GM12873 (cell line): Measurements from ENCODE around the gene CNR2.
A peak's percentile ranks its signal among the peaks of the same experiment; 100 is the strongest.

Experiments
- TF ChIP-seq, protein P1 (sequence below): IDR thresholded peaks from 2 replicates; pipeline ENCODE4 v1.5.1; 2012; ENCODE audit warnings: low read depth, mild to moderate bottlenecking, moderate library complexity, low read length, control low read depth; ENCODE audit not compliant: insufficient read depth; ENCODE audit errors: missing control alignments

The CNR2 gene

GRCh38 chr1:23848673-23849616 is 64.2 kb downstream of the CNR2 start:
- TF ChIP-seq, protein P1, sequence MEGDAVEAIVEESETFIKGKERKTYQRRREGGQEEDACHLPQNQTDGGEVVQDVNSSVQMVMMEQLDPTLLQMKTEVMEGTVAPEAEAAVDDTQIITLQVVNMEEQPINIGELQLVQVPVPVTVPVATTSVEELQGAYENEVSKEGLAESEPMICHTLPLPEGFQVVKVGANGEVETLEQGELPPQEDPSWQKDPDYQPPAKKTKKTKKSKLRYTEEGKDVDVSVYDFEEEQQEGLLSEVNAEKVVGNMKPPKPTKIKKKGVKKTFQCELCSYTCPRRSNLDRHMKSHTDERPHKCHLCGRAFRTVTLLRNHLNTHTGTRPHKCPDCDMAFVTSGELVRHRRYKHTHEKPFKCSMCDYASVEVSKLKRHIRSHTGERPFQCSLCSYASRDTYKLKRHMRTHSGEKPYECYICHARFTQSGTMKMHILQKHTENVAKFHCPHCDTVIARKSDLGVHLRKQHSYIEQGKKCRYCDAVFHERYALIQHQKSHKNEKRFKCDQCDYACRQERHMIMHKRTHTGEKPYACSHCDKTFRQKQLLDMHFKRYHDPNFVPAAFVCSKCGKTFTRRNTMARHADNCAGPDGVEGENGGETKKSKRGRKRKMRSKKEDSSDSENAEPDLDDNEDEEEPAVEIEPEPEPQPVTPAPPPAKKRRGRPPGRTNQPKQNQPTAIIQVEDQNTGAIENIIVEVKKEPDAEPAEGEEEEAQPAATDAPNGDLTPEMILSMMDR: no peak

GRCh38 chr1:23845163-23845562 is 68.0 kb downstream of the CNR2 start:
- TF ChIP-seq, protein P1: no peak

DNA sequence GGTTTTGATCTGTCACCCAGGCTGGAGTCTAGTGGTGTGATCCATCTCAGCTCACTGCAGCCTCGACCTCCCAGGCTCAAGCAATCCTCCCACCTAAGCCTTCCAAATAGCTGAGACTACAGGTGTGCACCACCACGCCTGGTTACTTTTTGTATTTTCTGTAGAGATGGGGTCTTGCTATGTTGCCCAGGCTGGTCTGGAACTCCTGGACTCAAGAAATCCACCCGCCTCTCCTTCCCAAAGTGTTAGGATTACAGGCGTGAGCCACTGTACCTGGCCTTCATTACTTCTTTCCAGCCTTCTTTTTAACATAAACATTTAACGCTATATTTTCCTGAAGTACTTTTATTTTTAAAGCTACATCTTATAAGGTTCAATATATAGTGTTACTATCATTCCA is 69.5 kb downstream of the CNR2 start:
- TF ChIP-seq, protein P1: no peak

DNA sequence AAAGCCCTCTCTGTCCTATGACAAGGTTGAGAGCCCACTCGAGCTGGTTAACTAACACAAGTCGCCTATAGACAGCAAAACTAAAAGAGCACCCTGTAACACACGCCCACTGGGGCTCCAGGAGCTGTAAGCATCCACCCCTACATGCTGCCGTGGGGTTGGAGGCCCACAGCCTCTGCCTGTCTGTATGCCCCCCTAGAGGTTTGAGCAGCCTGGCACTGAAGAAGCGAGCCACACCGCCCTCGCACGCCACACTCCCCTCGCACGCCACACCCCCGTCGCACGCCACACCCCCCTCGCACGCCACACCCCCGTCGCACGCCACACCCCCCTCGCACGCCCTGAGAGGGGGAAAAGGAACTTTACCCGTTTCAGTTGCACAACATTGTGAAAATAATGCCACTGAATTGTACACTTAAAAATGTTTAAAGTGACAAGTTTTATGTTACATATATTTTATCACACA is 74.7 kb downstream of the CNR2 start:
- TF ChIP-seq, protein P1: peak; percentile 9

GRCh38 chr1:23837908-23838307 is 75.3 kb downstream of the CNR2 start:
- TF ChIP-seq, protein P1: no peak

DNA sequence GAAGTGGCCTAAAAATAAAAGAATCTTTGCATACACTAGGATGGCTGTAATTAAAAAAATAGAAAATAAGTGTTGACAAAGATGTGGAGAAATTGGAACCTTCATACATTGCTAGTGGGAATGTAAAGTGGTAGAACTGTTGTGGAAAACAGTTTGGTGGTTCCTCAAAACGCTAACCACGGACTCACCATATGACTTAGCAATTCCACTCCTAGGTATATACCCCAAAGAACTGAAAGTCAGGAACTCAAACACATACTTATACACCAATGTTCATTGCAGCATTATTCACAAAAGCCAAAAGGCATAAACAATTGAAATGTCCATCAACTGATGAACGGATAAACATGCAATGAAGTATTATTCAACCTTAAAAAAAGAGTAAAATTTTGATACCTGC is 77.1 kb downstream of the CNR2 start:
- TF ChIP-seq, protein P1: no peak

DNA sequence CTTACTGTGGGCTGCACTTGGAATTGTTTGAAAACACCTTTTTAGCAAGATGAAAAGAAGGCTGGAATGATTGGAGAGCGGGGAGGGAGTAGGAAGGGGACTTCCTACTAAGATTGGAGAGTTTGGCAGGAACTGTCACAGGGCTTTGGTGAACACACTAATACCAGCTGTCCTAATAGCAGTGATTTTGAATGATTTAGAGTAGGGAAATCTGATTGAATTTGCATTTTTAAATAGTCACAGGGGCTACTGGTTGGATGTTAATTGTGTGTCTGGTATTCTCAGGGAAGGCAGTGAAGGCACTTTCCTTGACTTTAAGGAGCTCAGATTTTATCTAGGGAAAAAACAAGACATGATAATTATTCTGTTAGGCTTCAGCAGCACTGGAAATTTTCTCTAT is 85.4 kb downstream of the CNR2 start:
- TF ChIP-seq, protein P1: no peak
